ENCODE results near the gene ABL2.

Gene ABL2

GRCh38 chr1:179155615-179156014, 73.9 kb downstream of the ABL2 start:
- no peak overlapping the region for H3K4me3 ChIP-seq (ENCODE audit: low read depth, low read length)
- TF ChIP-seq CTCF (IDR thresholded peaks at IDR 0.05; ENCODE audit: low read depth, low read length), result no peak

GRCh38 chr1:179154437-179154836, 75.0 kb downstream of the ABL2 start:
- H3K4me3 ChIP-seq (ENCODE audit: low read depth, low read length), result no peak overlapping the region
- no peak for TF ChIP-seq CTCF (IDR thresholded peaks at IDR 0.05; ENCODE audit: low read depth, low read length)

- H3K4me3 ChIP-seq (ENCODE audit: low read depth, low read length), result no peak overlapping the region
- TF ChIP-seq CTCF (IDR thresholded peaks at IDR 0.05; ENCODE audit: low read depth, low read length), result no peak
Measured at GRCh38 chr1:179153217-179153616, 76.3 kb downstream of the ABL2 start.

GRCh38 chr1:179151908-179152682, 77.4 kb downstream of the ABL2 start:
- TF ChIP-seq CTCF (IDR thresholded peaks at IDR 0.05; ENCODE audit: low read depth, low read length), result no peak
- H3K4me3 ChIP-seq (ENCODE audit: low read depth, low read length), result no peak overlapping the region

- no peak overlapping the region for H3K4me3 ChIP-seq (ENCODE audit: low read depth, low read length)
- TF ChIP-seq CTCF (IDR thresholded peaks at IDR 0.05; ENCODE audit: low read depth, low read length), result no peak
Measured at GRCh38 chr1:179146911-179147310, 82.6 kb downstream of the ABL2 start.

GRCh38 chr1:179146476-179146875, 83.0 kb downstream of the ABL2 start:
- H3K4me3 ChIP-seq (ENCODE audit: low read depth, low read length), result no peak overlapping the region
- no peak for TF ChIP-seq CTCF (IDR thresholded peaks at IDR 0.05; ENCODE audit: low read depth, low read length)

- H3K4me3 ChIP-seq (ENCODE audit: low read depth, low read length), result no peak overlapping the region
- TF ChIP-seq CTCF (IDR thresholded peaks at IDR 0.05; ENCODE audit: low read depth, low read length), result no peak
Measured at GRCh38 chr1:179145521-179145920, 84.0 kb downstream of the ABL2 start.
